ENCODE data around the gene PIAS1.
"Not testable (repeated sequence)": the region's sequence is repeated elsewhere in the genome, so short reads cannot be mapped to it uniquely, and the experiment has no call there.

Gene PIAS1

GRCh38 chr15:68230157-68231100 is 176.3 kb downstream of the PIAS1 start:
- DNase-seq (ENCODE audit: low read depth in 1 of 2, low spot score in 1 of 2): no peak

DNA sequence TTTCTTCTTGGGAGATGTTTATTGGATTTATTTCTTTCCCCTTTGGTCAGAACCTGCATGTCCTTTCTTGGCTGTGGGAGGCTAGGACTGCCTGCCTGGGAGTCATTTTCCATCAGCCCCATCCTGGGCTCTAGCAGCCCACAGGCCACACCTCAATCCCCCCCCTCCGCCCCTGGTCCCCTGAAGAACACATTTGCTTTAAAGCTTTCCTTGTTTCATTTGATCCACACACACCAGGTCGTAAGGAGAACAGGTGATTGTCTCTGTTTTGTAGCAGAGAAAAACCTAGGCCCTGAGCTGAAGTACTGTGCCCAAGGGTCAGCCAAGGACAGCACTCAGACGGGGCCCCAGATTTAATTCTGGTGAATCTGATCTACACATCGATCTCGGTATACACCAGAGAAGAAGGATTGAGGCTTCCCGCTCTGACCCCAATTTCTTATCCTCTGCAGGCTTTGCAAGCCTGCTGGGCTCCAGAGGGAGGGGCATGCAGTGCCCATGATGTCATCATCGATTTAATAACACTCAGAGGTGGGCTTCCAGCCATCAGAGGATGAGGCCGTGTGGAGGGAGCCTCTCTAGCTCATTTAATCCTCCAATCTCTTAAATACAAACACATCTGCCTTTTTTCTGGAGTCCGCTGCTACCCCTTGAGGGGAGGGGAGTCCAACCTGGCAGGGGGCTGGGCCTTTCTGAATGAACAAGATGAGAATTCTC is 177.1 kb downstream of the PIAS1 start:
- no peak for DNase-seq (ENCODE audit: low read depth in 1 of 2, low spot score in 1 of 2)

DNA sequence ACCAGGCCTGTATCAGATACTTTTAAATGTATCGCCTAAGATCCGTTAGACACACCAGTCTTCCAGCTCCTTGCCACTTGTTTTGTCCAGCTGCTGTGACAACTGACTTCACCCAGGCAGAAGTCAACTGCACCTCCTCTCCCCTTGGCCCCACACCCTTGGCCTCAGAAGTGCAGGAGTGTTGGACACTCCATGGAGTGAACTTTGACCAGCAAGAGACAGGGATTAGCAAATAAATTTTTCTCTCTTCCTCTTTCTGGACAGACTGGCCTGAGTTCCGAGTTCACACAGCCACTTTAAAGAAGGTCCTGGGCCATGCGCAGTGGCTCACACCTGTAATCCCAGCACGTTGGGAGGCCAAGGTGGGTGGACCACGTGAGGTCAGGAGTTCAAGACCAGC is 178.3 kb downstream of the PIAS1 start:
- no peak for DNase-seq (ENCODE audit: low read depth in 1 of 2, low spot score in 1 of 2)

GRCh38 chr15:68232937-68233336 is 178.8 kb downstream of the PIAS1 start:
- DNase-seq (ENCODE audit: low read depth in 1 of 2, low spot score in 1 of 2): no peak

- DNase-seq (ENCODE audit: low read depth in 1 of 2, low spot score in 1 of 2): no peak
Observed at GRCh38 chr15:68234060-68234459, 179.9 kb downstream of the PIAS1 start.

DNA sequence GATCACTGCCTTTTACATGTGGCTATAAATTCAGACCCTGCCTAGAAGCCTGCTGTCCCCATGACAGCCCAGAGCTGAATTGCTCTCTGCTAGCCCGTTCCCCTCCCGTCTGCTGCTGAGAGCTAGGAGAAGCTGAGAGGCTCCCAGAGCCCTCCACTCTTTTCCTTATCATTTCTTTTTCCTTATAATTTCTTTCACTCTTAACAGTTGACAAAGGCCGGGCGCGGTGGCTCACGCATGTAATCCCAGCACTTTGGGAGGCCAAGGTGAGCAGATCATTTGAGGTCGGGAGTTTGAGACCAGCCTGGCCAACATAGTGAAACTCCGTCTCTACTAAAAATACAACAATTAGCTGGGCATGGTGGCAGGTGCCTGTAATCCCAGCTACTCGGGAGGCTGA is 180.4 kb downstream of the PIAS1 start:
- not testable (repeated sequence) for DNase-seq (ENCODE audit: low read depth in 1 of 2, low spot score in 1 of 2)

GRCh38 chr15:68235022-68235421 is 180.9 kb downstream of the PIAS1 start:
- DNase-seq (ENCODE audit: low read depth in 1 of 2, low spot score in 1 of 2): no peak

- DNase-seq (ENCODE audit: low read depth in 1 of 2, low spot score in 1 of 2): no peak
Observed at GRCh38 chr15:68239025-68239424, 184.9 kb downstream of the PIAS1 start.

GRCh38 chr15:68241088-68241935 is 187.2 kb downstream of the PIAS1 start:
- no peak for DNase-seq (ENCODE audit: low read depth in 1 of 2, low spot score in 1 of 2)
